Measurements from ENCODE around the gene ZNF493.

DNA sequence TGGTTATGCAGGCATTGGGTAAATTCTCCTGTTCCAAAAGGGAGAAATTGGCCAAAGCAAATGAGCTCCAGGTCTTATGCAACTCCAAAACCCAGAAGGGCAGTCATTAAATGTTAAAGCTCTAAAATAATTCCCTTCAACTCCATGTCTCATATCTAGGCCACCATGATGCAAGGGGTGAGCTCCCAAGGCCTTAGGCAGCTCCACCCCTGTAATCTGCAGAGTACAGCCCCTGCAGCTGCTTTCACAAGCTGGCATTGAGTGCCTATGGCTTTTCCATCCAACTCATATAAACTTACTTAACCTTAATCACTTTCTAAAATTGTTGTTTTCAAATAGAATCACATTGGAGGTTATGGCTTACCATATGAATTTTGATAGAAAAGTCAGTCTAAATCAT is 63.8 kb downstream of the ZNF493 start:
- TF ChIP-seq, protein P1, sequence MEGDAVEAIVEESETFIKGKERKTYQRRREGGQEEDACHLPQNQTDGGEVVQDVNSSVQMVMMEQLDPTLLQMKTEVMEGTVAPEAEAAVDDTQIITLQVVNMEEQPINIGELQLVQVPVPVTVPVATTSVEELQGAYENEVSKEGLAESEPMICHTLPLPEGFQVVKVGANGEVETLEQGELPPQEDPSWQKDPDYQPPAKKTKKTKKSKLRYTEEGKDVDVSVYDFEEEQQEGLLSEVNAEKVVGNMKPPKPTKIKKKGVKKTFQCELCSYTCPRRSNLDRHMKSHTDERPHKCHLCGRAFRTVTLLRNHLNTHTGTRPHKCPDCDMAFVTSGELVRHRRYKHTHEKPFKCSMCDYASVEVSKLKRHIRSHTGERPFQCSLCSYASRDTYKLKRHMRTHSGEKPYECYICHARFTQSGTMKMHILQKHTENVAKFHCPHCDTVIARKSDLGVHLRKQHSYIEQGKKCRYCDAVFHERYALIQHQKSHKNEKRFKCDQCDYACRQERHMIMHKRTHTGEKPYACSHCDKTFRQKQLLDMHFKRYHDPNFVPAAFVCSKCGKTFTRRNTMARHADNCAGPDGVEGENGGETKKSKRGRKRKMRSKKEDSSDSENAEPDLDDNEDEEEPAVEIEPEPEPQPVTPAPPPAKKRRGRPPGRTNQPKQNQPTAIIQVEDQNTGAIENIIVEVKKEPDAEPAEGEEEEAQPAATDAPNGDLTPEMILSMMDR (IDR thresholded peaks at IDR 0.05): no peak
- no peak for TF ChIP-seq POLR2AphosphoS5 (IDR thresholded peaks at IDR 0.05)
- TF ChIP-seq POLR2A (IDR thresholded peaks at IDR 0.05): no peak
- no peak for TF ChIP-seq EP300 (IDR thresholded peaks at IDR 0.05)

Measured in gastroesophageal sphincter (tissue), 3 donors.